ENCODE measurements around the gene AMHR2.

The AMHR2 gene

GRCh38 chr12:53465679-53466078 is 42.0 kb downstream of the AMHR2 start:
- Histone ChIP-seq H3K27ac (ENCODE audit: insufficient read depth in 1 of 2, low read depth in 1 of 2, low read length in 2 of 2, poor library complexity in 1 of 2, severe bottlenecking in 2 of 2) (no peak overlapping the region), H3K27me3 (replicated peaks in 2 of 5; ENCODE audit: control insufficient read depth in 4 of 5, insufficient read depth in 5 of 5, low read length in 4 of 5) (no peaks in the 10 kb centered on the region), H3K4me1 (ENCODE audit: control extremely low read depth in 1 of 4, control insufficient read depth in 4 of 4, insufficient read depth in 4 of 4, low read length in 3 of 4) (no peaks in the 10 kb centered on the region), H3K4me3 (ENCODE audit: control insufficient read depth in 1 of 7, extremely low read depth in 1 of 7, insufficient read depth in 4 of 7, low read depth in 2 of 7, low read length in 6 of 7) (no peak overlapping the region), H3K9me3 (ENCODE audit: control extremely low read depth in 1 of 5, control insufficient read depth in 4 of 5, insufficient read depth in 2 of 5, low read depth in 1 of 5, low read length in 4 of 5) (no peaks in the 10 kb centered on the region), H3K36me3 (ENCODE audit: control insufficient read depth in 4 of 4, insufficient read depth in 4 of 4, low read length in 3 of 4) (peaks cover 56 to 99% (median 86%) of the 10 kb centered on the region in 4 experiments)
- ChIA-PET POLR2A (interaction anchor here (1.1 kb wide), 1 partner anchor 8 kb away, joined by 5 read pairs; no protein-coding TSS in a partner anchor), CTCF (interaction anchor here (1.1 to 4.1 kb wide), 3 partner anchors 10 to 13 kb away, joined by 4 to 24 read pairs (median 14); no protein-coding TSS in a partner anchor)
- 100% methylated on average over 1 of the region's 2 CpGs for WGBS (ENCODE audit: insufficient coverage)
- DNase-seq: no peak

GRCh38 chr12:53466640-53467039 is 43.0 kb downstream of the AMHR2 start:
- H3K27ac ChIP-seq (ENCODE audit: insufficient read depth in 1 of 2, low read depth in 1 of 2, low read length in 2 of 2, poor library complexity in 1 of 2, severe bottlenecking in 2 of 2): no peak overlapping the region
- ChIA-PET CTCF (interaction anchor here (1.1 to 4.1 kb wide), 4 partner anchors 9 to 12 kb away, joined by 4 to 24 read pairs (median 12); no protein-coding TSS in a partner anchor), POLR2A (interaction anchor here (1.1 kb wide), 1 partner anchor 9 kb away, joined by 5 read pairs; no protein-coding TSS in a partner anchor)
- H3K27me3 ChIP-seq (replicated peaks in 2 of 5; ENCODE audit: control insufficient read depth in 4 of 5, insufficient read depth in 5 of 5, low read length in 4 of 5): no peaks in the 10 kb centered on the region
- H3K4me3 ChIP-seq (ENCODE audit: control insufficient read depth in 1 of 7, extremely low read depth in 1 of 7, insufficient read depth in 4 of 7, low read depth in 2 of 7, low read length in 6 of 7): no peak overlapping the region
- DNase-seq: no peak
- H3K36me3 ChIP-seq (ENCODE audit: control insufficient read depth in 4 of 4, insufficient read depth in 4 of 4, low read length in 3 of 4): peaks cover 55 to 97% (median 86%) of the 10 kb centered on the region in 4 experiments
- WGBS (ENCODE audit: insufficient coverage): 96% methylated on average over 2 of the region's 4 CpGs
- H3K4me1 ChIP-seq (ENCODE audit: control extremely low read depth in 1 of 4, control insufficient read depth in 4 of 4, insufficient read depth in 4 of 4, low read length in 3 of 4): no peaks in the 10 kb centered on the region
- H3K9me3 ChIP-seq (ENCODE audit: control extremely low read depth in 1 of 5, control insufficient read depth in 4 of 5, insufficient read depth in 2 of 5, low read depth in 1 of 5, low read length in 4 of 5): no peaks in the 10 kb centered on the region

- H3K27ac ChIP-seq (ENCODE audit: insufficient read depth in 1 of 2, low read depth in 1 of 2, low read length in 2 of 2, poor library complexity in 1 of 2, severe bottlenecking in 2 of 2): no peak overlapping the region
- H3K36me3 ChIP-seq (ENCODE audit: control insufficient read depth in 4 of 4, insufficient read depth in 4 of 4, low read length in 3 of 4): peaks cover 57 to 97% (median 88%) of the 10 kb centered on the region in 4 experiments
- POLR2A ChIA-PET: no interaction called here
- no peaks in the 10 kb centered on the region for H3K27me3 ChIP-seq (replicated peaks in 2 of 5; ENCODE audit: control insufficient read depth in 4 of 5, insufficient read depth in 5 of 5, low read length in 4 of 5)
- 100% methylated on average over 3 of the region's 5 CpGs for WGBS (ENCODE audit: insufficient coverage)
- no peak overlapping the region for H3K4me3 ChIP-seq (ENCODE audit: control insufficient read depth in 1 of 7, extremely low read depth in 1 of 7, insufficient read depth in 4 of 7, low read depth in 2 of 7, low read length in 6 of 7)
- DNase-seq: no peak
- CTCF ChIA-PET: interaction anchor here (2.3 to 4.1 kb wide), 3 partner anchors 9 to 12 kb away, joined by 6 to 14 read pairs (median 9); no protein-coding TSS in a partner anchor
- no peaks in the 10 kb centered on the region for H3K9me3 ChIP-seq (ENCODE audit: control extremely low read depth in 1 of 5, control insufficient read depth in 4 of 5, insufficient read depth in 2 of 5, low read depth in 1 of 5, low read length in 4 of 5)
- H3K4me1 ChIP-seq (ENCODE audit: control extremely low read depth in 1 of 4, control insufficient read depth in 4 of 4, insufficient read depth in 4 of 4, low read length in 3 of 4): no peaks in the 10 kb centered on the region
Observed at GRCh38 chr12:53467082-53467481, 43.4 kb downstream of the AMHR2 start.

GRCh38 chr12:53467880-53468279 is 44.2 kb downstream of the AMHR2 start:
- ChIA-PET POLR2A (interaction anchor here (0.7 kb wide), 1 partner anchor 13 kb away, joined by 3 read pairs; no protein-coding TSS in a partner anchor), CTCF (interaction anchor here (0.7 to 4.1 kb wide), 6 partner anchors 8 to 120 kb away, joined by 3 to 14 read pairs (median 8); no protein-coding TSS in a partner anchor)
- H3K27me3 ChIP-seq (replicated peaks in 2 of 5; ENCODE audit: control insufficient read depth in 4 of 5, insufficient read depth in 5 of 5, low read length in 4 of 5): no peaks in the 10 kb centered on the region
- no peak for DNase-seq
- no peaks in the 10 kb centered on the region for H3K4me1 ChIP-seq (ENCODE audit: control extremely low read depth in 1 of 4, control insufficient read depth in 4 of 4, insufficient read depth in 4 of 4, low read length in 3 of 4)
- no peak overlapping the region for H3K4me3 ChIP-seq (ENCODE audit: control insufficient read depth in 1 of 7, extremely low read depth in 1 of 7, insufficient read depth in 4 of 7, low read depth in 2 of 7, low read length in 6 of 7)
- H3K9me3 ChIP-seq (ENCODE audit: control extremely low read depth in 1 of 5, control insufficient read depth in 4 of 5, insufficient read depth in 2 of 5, low read depth in 1 of 5, low read length in 4 of 5): no peaks in the 10 kb centered on the region
- no peak overlapping the region for H3K27ac ChIP-seq (ENCODE audit: insufficient read depth in 1 of 2, low read depth in 1 of 2, low read length in 2 of 2, poor library complexity in 1 of 2, severe bottlenecking in 2 of 2)
- peaks cover 57 to 97% (median 88%) of the 10 kb centered on the region in 4 experiments for H3K36me3 ChIP-seq (ENCODE audit: control insufficient read depth in 4 of 4, insufficient read depth in 4 of 4, low read length in 3 of 4)
- 80% methylated on average over 1 of the region's 2 CpGs for WGBS (ENCODE audit: insufficient coverage)

- CTCF ChIA-PET: interaction anchor here (0.7 to 4.1 kb wide), 6 partner anchors 8 to 120 kb away, joined by 3 to 14 read pairs (median 8); no protein-coding TSS in a partner anchor
- H3K36me3 ChIP-seq (ENCODE audit: control insufficient read depth in 4 of 4, insufficient read depth in 4 of 4, low read length in 3 of 4): peaks cover 57 to 97% (median 87%) of the 10 kb centered on the region in 4 experiments
Observed at GRCh38 chr12:53468282-53468681, 44.6 kb downstream of the AMHR2 start.

GRCh38 chr12:53472056-53472582 is 48.5 kb downstream of the AMHR2 start:
- no peak for DNase-seq
- Histone ChIP-seq H3K4me3 (ENCODE audit: control insufficient read depth in 1 of 7, extremely low read depth in 1 of 7, insufficient read depth in 4 of 7, low read depth in 2 of 7, low read length in 6 of 7) (no peak overlapping the region), H3K27ac (ENCODE audit: insufficient read depth in 1 of 2, low read depth in 1 of 2, low read length in 2 of 2, poor library complexity in 1 of 2, severe bottlenecking in 2 of 2) (no peak overlapping the region), H3K4me1 (ENCODE audit: control extremely low read depth in 1 of 4, control insufficient read depth in 4 of 4, insufficient read depth in 4 of 4, low read length in 3 of 4) (no peaks in the 10 kb centered on the region), H3K27me3 (replicated peaks in 2 of 5; ENCODE audit: control insufficient read depth in 4 of 5, insufficient read depth in 5 of 5, low read length in 4 of 5) (no peaks in the 10 kb centered on the region), H3K36me3 (ENCODE audit: control insufficient read depth in 4 of 4, insufficient read depth in 4 of 4, low read length in 3 of 4) (peaks cover 58 to 97% (median 87%) of the 10 kb centered on the region in 4 experiments), H3K9me3 (ENCODE audit: control extremely low read depth in 1 of 5, control insufficient read depth in 4 of 5, insufficient read depth in 2 of 5, low read depth in 1 of 5, low read length in 4 of 5) (no peaks in the 10 kb centered on the region)
- POLR2A ChIA-PET: interaction anchor here (4.6 kb wide), 1 partner anchor 10 kb away, joined by 20 read pairs; no protein-coding TSS in a partner anchor
- CTCF ChIA-PET: interaction anchor here (1.3 to 8.9 kb wide), 4 partner anchors 11 to 120 kb away, joined by 5 to 130 read pairs (median 16); partner anchors contain the start of gene NPFF
- no CpG with 5 or more reads among the region's 1 CpG for WGBS (ENCODE audit: insufficient coverage)

More at GRCh38 chr12:53468282-53468681, 44.6 kb downstream of the AMHR2 start:
- Histone ChIP-seq H3K4me1 (ENCODE audit: control extremely low read depth in 1 of 4, control insufficient read depth in 4 of 4, insufficient read depth in 4 of 4, low read length in 3 of 4) (no peaks in the 10 kb centered on the region), H3K27ac (ENCODE audit: insufficient read depth in 1 of 2, low read depth in 1 of 2, low read length in 2 of 2, poor library complexity in 1 of 2, severe bottlenecking in 2 of 2) (no peak overlapping the region), H3K27me3 (replicated peaks in 2 of 5; ENCODE audit: control insufficient read depth in 4 of 5, insufficient read depth in 5 of 5, low read length in 4 of 5) (no peaks in the 10 kb centered on the region), H3K9me3 (ENCODE audit: control extremely low read depth in 1 of 5, control insufficient read depth in 4 of 5, insufficient read depth in 2 of 5, low read depth in 1 of 5, low read length in 4 of 5) (no peaks in the 10 kb centered on the region), H3K4me3 (ENCODE audit: control insufficient read depth in 1 of 7, extremely low read depth in 1 of 7, insufficient read depth in 4 of 7, low read depth in 2 of 7, low read length in 6 of 7) (no peak overlapping the region)
- POLR2A ChIA-PET: interaction anchor here (0.6 to 0.7 kb wide), 2 partner anchors 14 to 64 kb away, joined by 3 read pairs; no protein-coding TSS in a partner anchor
- WGBS (ENCODE audit: insufficient coverage): 100% methylated on average over 1 of the region's 1 CpG
- DNase-seq: no peak

GRCh38 chr12:53474077-53474476 is 50.4 kb downstream of the AMHR2 start:
- no CpG with 5 or more reads among the region's 2 CpGs for WGBS (ENCODE audit: insufficient coverage)
- DNase-seq: no peak
- H3K4me1 ChIP-seq (ENCODE audit: control extremely low read depth in 1 of 4, control insufficient read depth in 4 of 4, insufficient read depth in 4 of 4, low read length in 3 of 4): no peaks in the 10 kb centered on the region
- peaks cover 60 to 95% (median 81%) of the 10 kb centered on the region in 4 experiments for H3K36me3 ChIP-seq (ENCODE audit: control insufficient read depth in 4 of 4, insufficient read depth in 4 of 4, low read length in 3 of 4)
- no peaks in the 10 kb centered on the region for H3K9me3 ChIP-seq (ENCODE audit: control extremely low read depth in 1 of 5, control insufficient read depth in 4 of 5, insufficient read depth in 2 of 5, low read depth in 1 of 5, low read length in 4 of 5)
- ChIA-PET CTCF (interaction anchor here (0.7 to 8.9 kb wide), 10 partner anchors 9 to 153 kb away, joined by 3 to 130 read pairs (median 8); partner anchors contain the start of genes AAAS and NPFF), POLR2A (interaction anchor here (1.5 to 4.6 kb wide), 2 partner anchors 8 to 35 kb away, joined by 6 to 20 read pairs; no protein-coding TSS in a partner anchor)
- no peak overlapping the region for H3K4me3 ChIP-seq (ENCODE audit: control insufficient read depth in 1 of 7, extremely low read depth in 1 of 7, insufficient read depth in 4 of 7, low read depth in 2 of 7, low read length in 6 of 7)
- H3K27me3 ChIP-seq (replicated peaks in 2 of 5; ENCODE audit: control insufficient read depth in 4 of 5, insufficient read depth in 5 of 5, low read length in 4 of 5): no peaks in the 10 kb centered on the region
- H3K27ac ChIP-seq (ENCODE audit: insufficient read depth in 1 of 2, low read depth in 1 of 2, low read length in 2 of 2, poor library complexity in 1 of 2, severe bottlenecking in 2 of 2): no peak overlapping the region
